Measurements from ENCODE around the gene SHISA9. TPM values are rescaled to one million over a fixed set of nuclear protein-coding genes. Genes with fewer than 3 reads are reported as not detected.

SHISA9 gene
- total and polyA plus RNA-seq, 3 donors from 2014 or later, result 0.46 to 1.0 (median 0.68) TPM

DNA sequence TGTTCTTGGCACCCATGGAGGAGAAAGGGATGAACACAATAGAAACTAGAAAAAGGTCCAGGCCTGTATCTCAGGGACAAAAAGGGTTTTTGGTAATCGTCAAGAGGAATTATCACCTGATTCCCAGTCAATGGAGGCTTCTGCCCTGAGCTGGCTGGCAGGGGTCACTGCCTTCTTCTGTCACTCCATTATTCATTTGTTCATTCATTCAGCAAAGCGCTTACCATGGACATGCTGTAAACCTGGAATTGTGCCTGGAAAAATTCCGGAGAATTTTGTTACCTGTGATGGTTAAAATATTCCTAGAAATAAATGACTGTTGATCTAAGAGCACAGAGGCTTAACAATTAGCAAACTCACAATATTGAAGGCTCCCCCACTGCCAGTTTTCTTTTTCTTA, 212.3 kb downstream of the SHISA9 start:
- no peaks in the 10 kb centered on the region for H3K27me3 ChIP-seq
- no peak overlapping the region for H3K27ac ChIP-seq
- no peaks in the 10 kb centered on the region for H3K9me3 ChIP-seq
- no peaks in the 10 kb centered on the region for H3K4me1 ChIP-seq
- intact Hi-C loops (cut with DNase I; ENCODE audit: low total_unique reads), result no loop called here
- WGBS, 2 donors, result 80 to 89% methylated on average over 3 of the region's 3 CpGs
- TF ChIP-seq POLR2A (IDR thresholded peaks at IDR 0.05), result no peak
- H3K4me3 ChIP-seq, result no peak overlapping the region
- no peak for DNase-seq
- no peaks in the 10 kb centered on the region for H3K36me3 ChIP-seq (ENCODE audit: low read depth, missing control alignments)

DNA sequence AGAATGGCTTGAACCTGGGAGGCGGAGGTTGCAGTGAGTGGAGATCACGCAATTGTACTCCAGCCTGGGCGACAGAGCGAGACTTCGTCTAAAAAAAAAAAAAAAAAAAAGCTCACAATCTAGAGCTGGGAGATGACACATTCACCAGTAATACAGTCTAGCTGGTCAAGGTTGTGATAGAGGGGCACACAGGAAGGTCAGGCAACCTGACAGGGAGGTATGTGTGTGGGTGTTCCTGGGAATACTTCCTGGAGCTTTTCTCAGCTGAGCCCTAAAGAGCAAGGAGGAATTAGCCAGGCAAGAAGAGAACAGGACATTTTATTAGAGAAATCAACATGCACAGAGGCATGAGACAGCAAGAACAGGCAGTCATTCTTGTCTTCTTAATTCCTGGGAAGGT, 216.7 kb downstream of the SHISA9 start:
- DNase-seq, result no peak
- Histone ChIP-seq H3K27me3 (no peaks in the 10 kb centered on the region), H3K27ac (no peak overlapping the region), H3K4me1 (no peaks in the 10 kb centered on the region), H3K9me3 (no peaks in the 10 kb centered on the region), H3K36me3 (ENCODE audit: low read depth, missing control alignments) (no peaks in the 10 kb centered on the region), H3K4me3 (no peak overlapping the region)
- WGBS, 2 donors, result 95 to 97% methylated on average over 5 of the region's 5 CpGs
- intact Hi-C loops (cut with DNase I; ENCODE audit: low total_unique reads), result no loop called here
- TF ChIP-seq POLR2A (IDR thresholded peaks at IDR 0.05), result no peak
- TF ChIP-seq, protein P1, sequence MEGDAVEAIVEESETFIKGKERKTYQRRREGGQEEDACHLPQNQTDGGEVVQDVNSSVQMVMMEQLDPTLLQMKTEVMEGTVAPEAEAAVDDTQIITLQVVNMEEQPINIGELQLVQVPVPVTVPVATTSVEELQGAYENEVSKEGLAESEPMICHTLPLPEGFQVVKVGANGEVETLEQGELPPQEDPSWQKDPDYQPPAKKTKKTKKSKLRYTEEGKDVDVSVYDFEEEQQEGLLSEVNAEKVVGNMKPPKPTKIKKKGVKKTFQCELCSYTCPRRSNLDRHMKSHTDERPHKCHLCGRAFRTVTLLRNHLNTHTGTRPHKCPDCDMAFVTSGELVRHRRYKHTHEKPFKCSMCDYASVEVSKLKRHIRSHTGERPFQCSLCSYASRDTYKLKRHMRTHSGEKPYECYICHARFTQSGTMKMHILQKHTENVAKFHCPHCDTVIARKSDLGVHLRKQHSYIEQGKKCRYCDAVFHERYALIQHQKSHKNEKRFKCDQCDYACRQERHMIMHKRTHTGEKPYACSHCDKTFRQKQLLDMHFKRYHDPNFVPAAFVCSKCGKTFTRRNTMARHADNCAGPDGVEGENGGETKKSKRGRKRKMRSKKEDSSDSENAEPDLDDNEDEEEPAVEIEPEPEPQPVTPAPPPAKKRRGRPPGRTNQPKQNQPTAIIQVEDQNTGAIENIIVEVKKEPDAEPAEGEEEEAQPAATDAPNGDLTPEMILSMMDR (IDR thresholded peaks at IDR 0.05), result no peak

DNA sequence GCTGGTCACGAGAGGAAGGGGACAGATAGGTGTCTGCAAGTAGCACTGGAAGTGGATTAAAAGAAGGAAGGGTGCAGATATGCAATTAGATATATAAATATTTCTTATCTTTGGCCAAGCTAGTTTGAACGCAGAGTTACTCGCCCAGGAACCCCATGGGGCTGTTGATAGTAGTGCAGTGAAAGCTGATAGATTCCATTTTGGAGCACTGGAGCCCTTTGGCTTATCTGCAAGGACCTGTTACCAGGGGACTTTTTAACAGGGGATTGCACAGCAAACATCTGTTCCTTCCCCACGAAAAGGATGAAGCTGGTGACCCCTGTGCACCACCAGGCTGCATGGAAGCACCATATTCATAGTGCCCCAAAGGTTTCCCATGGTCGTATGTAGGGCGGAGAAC, 218.7 kb downstream of the SHISA9 start:
- Histone ChIP-seq H3K36me3 (ENCODE audit: low read depth, missing control alignments) (no peaks in the 10 kb centered on the region), H3K27ac (no peak overlapping the region), H3K4me3 (no peak overlapping the region), H3K4me1 (no peaks in the 10 kb centered on the region), H3K9me3 (no peaks in the 10 kb centered on the region), H3K27me3 (no peaks in the 10 kb centered on the region)
- DNase-seq, result no peak
- no peak for TF ChIP-seq POLR2A (IDR thresholded peaks at IDR 0.05)
- TF ChIP-seq, protein P1 (IDR thresholded peaks at IDR 0.05), result no peak
- intact Hi-C loops (cut with DNase I; ENCODE audit: low total_unique reads), result no loop called here
- 63 to 73% methylated on average over 6 of the region's 6 CpGs for WGBS, 2 donors

DNA sequence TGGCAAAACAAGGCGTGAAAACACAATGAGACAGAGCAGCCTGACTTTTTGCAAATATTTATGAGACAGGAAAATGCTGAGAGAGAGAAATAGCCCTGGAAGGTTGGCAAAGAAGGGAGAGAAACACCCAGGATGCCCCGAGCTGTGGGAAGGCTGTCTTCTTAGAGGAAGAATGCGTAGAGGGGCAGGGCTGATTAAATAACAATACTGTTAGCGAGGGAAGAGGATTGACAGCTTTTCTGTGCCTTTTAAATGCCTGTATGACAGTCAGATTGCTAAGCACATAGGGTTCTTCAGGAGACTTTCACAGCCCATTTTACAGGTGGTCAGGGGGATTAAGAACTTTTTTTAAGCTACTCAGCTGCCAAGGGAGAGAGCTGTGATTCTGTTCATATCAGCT, 219.2 kb downstream of the SHISA9 start:
- Histone ChIP-seq H3K4me1 (no peaks in the 10 kb centered on the region), H3K27me3 (no peaks in the 10 kb centered on the region), H3K27ac (no peak overlapping the region), H3K4me3 (no peak overlapping the region), H3K9me3 (no peaks in the 10 kb centered on the region), H3K36me3 (ENCODE audit: low read depth, missing control alignments) (no peaks in the 10 kb centered on the region)
- DNase-seq, result no peak
- no peak for TF ChIP-seq POLR2A (IDR thresholded peaks at IDR 0.05)
- intact Hi-C loops (cut with DNase I; ENCODE audit: low total_unique reads), result no loop called here
- WGBS, 2 donors, result 77% methylated on average over 4 of the region's 4 CpGs

DNA sequence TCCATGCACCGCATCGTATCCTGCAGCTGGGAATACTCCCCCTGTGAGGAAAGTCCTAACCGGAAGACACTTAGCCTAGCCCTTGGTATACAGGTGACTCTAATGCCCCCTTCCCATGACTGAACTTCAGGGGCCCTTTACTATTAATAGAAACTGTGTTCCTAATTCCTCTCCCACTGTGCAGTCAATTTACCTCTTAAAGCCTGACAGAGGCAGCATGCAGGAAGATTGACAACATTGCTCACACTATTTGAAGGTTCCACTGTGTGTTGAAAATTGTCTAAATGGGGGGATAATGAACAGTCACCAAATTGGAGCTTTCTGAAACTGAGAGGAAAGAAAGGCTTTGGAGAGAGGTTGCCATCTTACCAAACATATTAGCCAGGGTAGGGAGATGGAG, 222.6 kb downstream of the SHISA9 start:
- intact Hi-C loops (cut with DNase I; ENCODE audit: low total_unique reads), result no loop called here
- Histone ChIP-seq H3K27ac (no peak overlapping the region), H3K9me3 (no peaks in the 10 kb centered on the region), H3K4me1 (no peaks in the 10 kb centered on the region), H3K4me3 (no peak overlapping the region), H3K36me3 (ENCODE audit: low read depth, missing control alignments) (no peaks in the 10 kb centered on the region), H3K27me3 (no peaks in the 10 kb centered on the region)
- no peak for DNase-seq
- TF ChIP-seq POLR2A (IDR thresholded peaks at IDR 0.05), result no peak
- TF ChIP-seq, protein P1 (IDR thresholded peaks at IDR 0.05), result no peak
- WGBS, 2 donors, result 98 to 100% methylated on average over 3 of the region's 3 CpGs

DNA sequence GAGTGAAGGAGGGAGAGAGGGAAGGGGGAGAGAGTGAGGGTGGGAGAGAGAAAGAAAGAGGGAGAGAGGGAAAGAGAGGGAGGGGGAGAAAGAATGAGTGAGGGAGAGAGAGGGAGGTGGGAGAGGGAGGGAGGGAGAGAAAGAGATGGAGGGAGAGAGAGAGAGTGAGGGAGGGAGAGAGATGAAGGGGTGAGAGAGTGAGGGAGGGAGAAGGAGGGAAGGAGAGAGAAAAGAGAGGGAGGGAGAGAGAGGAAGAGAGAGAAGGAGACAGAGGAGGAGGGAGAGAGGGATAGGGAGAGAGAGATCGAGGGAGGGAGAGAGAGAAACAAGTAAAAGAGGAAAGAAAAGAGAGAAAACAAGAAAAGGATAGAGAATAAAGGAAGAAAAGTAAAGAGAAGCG, 225.7 kb downstream of the SHISA9 start:
- Histone ChIP-seq H3K9me3 (no peaks in the 10 kb centered on the region), H3K36me3 (ENCODE audit: low read depth, missing control alignments) (no peaks in the 10 kb centered on the region), H3K4me1 (no peaks in the 10 kb centered on the region), H3K27me3 (no peaks in the 10 kb centered on the region), H3K27ac (no peak overlapping the region), H3K4me3 (no peak overlapping the region)
- TF ChIP-seq POLR2A (IDR thresholded peaks at IDR 0.05), result no peak
- TF ChIP-seq, protein P1 (IDR thresholded peaks at IDR 0.05), result no peak
- no peak for DNase-seq
- WGBS, 2 donors, result 68 to 71% methylated on average over 2 of the region's 2 CpGs
- intact Hi-C loops (cut with DNase I; ENCODE audit: low total_unique reads), result no loop called here
